GM12878 (cell line): Measurements from ENCODE around the gene HINT2. TPM values are rescaled to one million over a fixed set of nuclear protein-coding genes. Genes with fewer than 3 reads are reported as not detected.
A peak's percentile ranks its signal among the peaks of the same experiment; 100 is the strongest.

Experiments used
- BACH1 ChIP-seq: fragments of 450-650 bp; IDR thresholded peaks from 2 replicates; pipeline ENCODE4 v1.6.1; 2017; ENCODE audit warnings: mild to moderate bottlenecking, borderline replicate concordance
- BMI1 ChIP-seq: fragments of 450-650 bp; IDR thresholded peaks from 2 replicates; pipeline ENCODE4 v1.6.1; 2016; ENCODE audit warnings: mild to moderate bottlenecking, moderate library complexity, borderline replicate concordance
- CREB1 ChIP-seq: IDR thresholded peaks from 2 replicates; pipeline ENCODE4 v1.6.1; 2012; ENCODE audit warnings: low read depth, mild to moderate bottlenecking, inconsistent platforms
- E2F8 ChIP-seq: fragments of 450-650 bp; IDR thresholded peaks from 2 replicates; pipeline ENCODE4 v1.6.1; 2018; ENCODE audit warnings: mild to moderate bottlenecking, low read depth, moderate library complexity; ENCODE audit not compliant: partially characterized antibody
- ETV6 ChIP-seq, 2 experiments: fragments of 450-650 bp in 1 of 2; IDR thresholded peaks in 1 of 2; conservative IDR thresholded peaks in 1 of 2; 2 replicates each; pipeline ENCODE4 v1.6.1; 2014; ENCODE audit warnings: antibody characterized with exemption in 1 of 2, borderline replicate concordance in 1 of 2, low read depth in 1 of 2, mild to moderate bottlenecking in 1 of 2, moderate library complexity in 1 of 2
- JUND ChIP-seq: IDR thresholded peaks from 2 replicates; pipeline ENCODE4 v1.6.1; 2012; ENCODE audit warnings: low read depth, mild to moderate bottlenecking, low read length, improper control_type of control experiment, moderate library complexity
- MAX ChIP-seq: IDR thresholded peaks from 2 replicates; pipeline ENCODE4 v1.6.1; 2012; ENCODE audit warnings: low read depth, low read length, improper control_type of control experiment
- NFXL1 ChIP-seq: fragments of 450-650 bp; IDR thresholded peaks from 2 replicates; pipeline ENCODE4 v1.6.1; 2017; ENCODE audit warnings: antibody characterized with exemption, mild to moderate bottlenecking, borderline replicate concordance
- PBX3 ChIP-seq: IDR thresholded peaks from 2 replicates; pipeline ENCODE4 v1.6.1; 2011; ENCODE audit warnings: mild to moderate bottlenecking, low read depth, low read length, moderate library complexity; ENCODE audit not compliant: insufficient replicate concordance
- SIN3A ChIP-seq: IDR thresholded peaks from 2 replicates; pipeline ENCODE4 v1.6.1; 2012; ENCODE audit warnings: low read depth, low read length, improper control_type of control experiment
- SUZ12 ChIP-seq: fragments of 200-600 bp; sonication (generic); IDR thresholded peaks from one replicate; pipeline ENCODE4 v1.6.1; 2018; ENCODE audit warnings: antibody characterized with exemption, mild to moderate bottlenecking; ENCODE audit not compliant: unreplicated experiment
- WRNIP1 ChIP-seq: IDR thresholded peaks from 2 replicates; pipeline ENCODE4 v1.6.1; 2011; ENCODE audit warnings: low read depth, low read length, improper control_type of control experiment, borderline replicate concordance
- ZBTB11 ChIP-seq: fragments of 450-650 bp; formaldehyde crosslinking; IDR thresholded peaks from 2 replicates; pipeline ENCODE4 v1.5.0; 2022; ENCODE audit warnings: mild to moderate bottlenecking, missing genetic modification characterization
- polyA plus RNA-seq, 11 experiments: library from polyadenylated mRNA; depleted of rRNA in 4 of 11; unstranded in 6 of 11; stranded (reverse) in 5 of 11; fragments of >200 nt; fragmentation: Nextera tagmentation in 4 of 11; fragmentation: Illumina TruSeq in 1 of 11; extraction: Ambion mirVana in 4 of 11; extraction: Trizol in 1 of 11; gene quantifications; 1 replicate in 1 of 11; 2 replicates in 10 of 11; pipeline versions ENCODE4 v1.2.1 to v1.2.3, GENCODE V29; 2011 to 2016; ENCODE audit warnings: inconsistent platforms in 2 of 11, missing spikeins in 2 of 11, low read depth in 1 of 11
- total RNA-seq, 4 experiments: library from RNA; depleted of rRNA in 3 of 4; stranded (reverse); fragments of >200 nt in 3 of 4; fragmentation: Illumina TruSeq in 1 of 4; extraction: Trizol in 1 of 4; gene quantifications; 2 replicates each; pipeline versions ENCODE4 v1.2.1 to v1.2.3, GENCODE V29; 2013 to 2021
- TF ChIP-seq, protein P1 (sequence below): IDR thresholded peaks from 2 replicates; pipeline ENCODE4 v1.6.1; 2011; ENCODE audit warnings: low read depth, mild to moderate bottlenecking, low read length, moderate library complexity, borderline replicate concordance; ENCODE audit errors: extremely low read depth
- TF ChIP-seq, protein P2 (sequence below): fragments of 450-650 bp; IDR thresholded peaks from 2 replicates; pipeline ENCODE4 v1.6.1; 2016; ENCODE audit warnings: mild to moderate bottlenecking, moderate library complexity, borderline replicate concordance

Gene HINT2
- total and polyA plus RNA-seq, 10 of the 15 experiments (the other 5 are each of a cell fraction or from before 2014, with no cell fraction given): 12.1 to 144 (median 51.7) TPM

- TF ChIP-seq, protein P1, sequence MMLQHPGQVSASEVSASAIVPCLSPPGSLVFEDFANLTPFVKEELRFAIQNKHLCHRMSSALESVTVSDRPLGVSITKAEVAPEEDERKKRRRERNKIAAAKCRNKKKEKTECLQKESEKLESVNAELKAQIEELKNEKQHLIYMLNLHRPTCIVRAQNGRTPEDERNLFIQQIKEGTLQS: no peak
- TF ChIP-seq ZBTB11 (no peak), SUZ12 (no peak), WRNIP1 (no peak), JUND (no peak), MAX (no peak), BMI1 (no peak), BACH1 (peak; percentile 90), E2F8 (peak; percentile 70), PBX3 (no peak), NFXL1 (no peak), SIN3A (no peak), CREB1 (no peak), ETV6 (conservative IDR thresholded peaks at IDR 0.05 in 1 of 2, IDR thresholded peaks at IDR 0.05 in 1 of 2; ENCODE audit: borderline replicate concordance in 1 of 2, low read depth in 1 of 2) (no peak)
- TF ChIP-seq, protein P2, sequence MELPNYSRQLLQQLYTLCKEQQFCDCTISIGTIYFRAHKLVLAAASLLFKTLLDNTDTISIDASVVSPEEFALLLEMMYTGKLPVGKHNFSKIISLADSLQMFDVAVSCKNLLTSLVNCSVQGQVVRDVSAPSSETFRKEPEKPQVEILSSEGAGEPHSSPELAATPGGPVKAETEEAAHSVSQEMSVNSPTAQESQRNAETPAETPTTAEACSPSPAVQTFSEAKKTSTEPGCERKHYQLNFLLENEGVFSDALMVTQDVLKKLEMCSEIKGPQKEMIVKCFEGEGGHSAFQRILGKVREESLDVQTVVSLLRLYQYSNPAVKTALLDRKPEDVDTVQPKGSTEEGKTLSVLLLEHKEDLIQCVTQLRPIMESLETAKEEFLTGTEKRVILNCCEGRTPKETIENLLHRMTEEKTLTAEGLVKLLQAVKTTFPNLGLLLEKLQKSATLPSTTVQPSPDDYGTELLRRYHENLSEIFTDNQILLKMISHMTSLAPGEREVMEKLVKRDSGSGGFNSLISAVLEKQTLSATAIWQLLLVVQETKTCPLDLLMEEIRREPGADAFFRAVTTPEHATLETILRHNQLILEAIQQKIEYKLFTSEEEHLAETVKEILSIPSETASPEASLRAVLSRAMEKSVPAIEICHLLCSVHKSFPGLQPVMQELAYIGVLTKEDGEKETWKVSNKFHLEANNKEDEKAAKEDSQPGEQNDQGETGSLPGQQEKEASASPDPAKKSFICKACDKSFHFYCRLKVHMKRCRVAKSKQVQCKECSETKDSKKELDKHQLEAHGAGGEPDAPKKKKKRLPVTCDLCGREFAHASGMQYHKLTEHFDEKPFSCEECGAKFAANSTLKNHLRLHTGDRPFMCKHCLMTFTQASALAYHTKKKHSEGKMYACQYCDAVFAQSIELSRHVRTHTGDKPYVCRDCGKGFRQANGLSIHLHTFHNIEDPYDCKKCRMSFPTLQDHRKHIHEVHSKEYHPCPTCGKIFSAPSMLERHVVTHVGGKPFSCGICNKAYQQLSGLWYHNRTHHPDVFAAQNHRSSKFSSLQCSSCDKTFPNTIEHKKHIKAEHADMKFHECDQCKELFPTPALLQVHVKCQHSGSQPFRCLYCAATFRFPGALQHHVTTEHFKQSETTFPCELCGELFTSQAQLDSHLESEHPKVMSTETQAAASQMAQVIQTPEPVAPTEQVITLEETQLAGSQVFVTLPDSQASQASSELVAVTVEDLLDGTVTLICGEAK: no peak; the same call in 1 of the 2 replicates
Observed at GRCh38 chr9:35814841-35815543, at the start of gene HINT2 (continued).
